GM18868 (cell line): ENCODE measurements around the gene PELO.

Experiments used
- ATAC-seq: cut with Tn5 transposase; IDR thresholded peaks from one replicate; pipeline ENCODE4 v1.9.1; 2021; ENCODE audit warnings: mild to moderate bottlenecking, moderate library complexity; ENCODE audit not compliant: unreplicated experiment

The PELO gene

GRCh38 chr5:52771343-52772039, 16.2 kb upstream of the PELO start:
- peak; percentile 91 for ATAC-seq

- no peak for ATAC-seq
Observed at GRCh38 chr5:52772668-52773067, 15.0 kb upstream of the PELO start.

GRCh38 chr5:52773342-52773741, 14.4 kb upstream of the PELO start:
- no peak for ATAC-seq

- no peak for ATAC-seq
Observed at GRCh38 chr5:52774005-52774410, 13.7 kb upstream of the PELO start.

- no peak for ATAC-seq
Observed at GRCh38 chr5:52776116-52776515, 11.6 kb upstream of the PELO start.

- no peak for ATAC-seq
Observed at GRCh38 chr5:52777186-52777585, 10.5 kb upstream of the PELO start.

GRCh38 chr5:52778781-52779180, 8.9 kb upstream of the PELO start:
- no peak for ATAC-seq

- no peak for ATAC-seq
Observed at GRCh38 chr5:52779213-52779612, 8.5 kb upstream of the PELO start.

GRCh38 chr5:52783226-52783959, 4.3 kb upstream of the PELO start:
- no peak for ATAC-seq

GRCh38 chr5:52784737-52785136, 3.0 kb upstream of the PELO start:
- no peak for ATAC-seq

- ATAC-seq, result no peak
Observed at GRCh38 chr5:52786391-52786790, 1.3 kb upstream of the PELO start.

GRCh38 chr5:52786949-52787599, 642 bp upstream of the PELO start:
- peak; percentile 36 for ATAC-seq

- ATAC-seq, result no peak
Observed at GRCh38 chr5:52788505-52788821, 747 bp downstream of the PELO start.

GRCh38 chr5:52789378-52789777, 1.7 kb downstream of the PELO start:
- no peak for ATAC-seq

GRCh38 chr5:52789851-52790250, 2.1 kb downstream of the PELO start:
- ATAC-seq, result no peak

- no peak for ATAC-seq
Observed at GRCh38 chr5:52791366-52791765, 3.6 kb downstream of the PELO start.

GRCh38 chr5:52794519-52794918, 6.8 kb downstream of the PELO start:
- ATAC-seq, result no peak

GRCh38 chr5:52796031-52796430, 8.3 kb downstream of the PELO start:
- no peak for ATAC-seq

- no peak for ATAC-seq
Observed at GRCh38 chr5:52796516-52797103, 8.9 kb downstream of the PELO start.

- ATAC-seq, result no peak
Observed at GRCh38 chr5:52798938-52799337, 11.2 kb downstream of the PELO start.

GRCh38 chr5:52799358-52799982, 11.8 kb downstream of the PELO start:
- ATAC-seq, result peak; percentile 24
